GM12878 (cell line): Measurements from ENCODE around the gene DST. TPM values are rescaled to one million over a fixed set of nuclear protein-coding genes. Genes with fewer than 3 reads are reported as not detected.

Experiments used
- ATAC-seq: fragments of 200-7000 bp; cut with Tn5 transposase; 3 replicates; pipeline ENCODE4 v1.9.1; 2020; ENCODE audit warnings: mild to moderate bottlenecking, moderate library complexity
- BruUV-seq: library from RNA; stranded (reverse); fragments of 400-500 nt; replicated peaks from 2 replicates; lab custom pipeline; 2021; lab: Mats Ljungman, UMichigan
- CTCF ChIA-PET: fragments of 300-600 bp; sonication (Branson Sonifier 250); formaldehyde crosslinking; extraction: SDS; loops from one replicate; lab custom pipeline; 2021; ENCODE audit warnings: inconsistent platforms; lab: Yijun Ruan, JAX
- POLR2A ChIA-PET: fragments of 350-600 bp; formaldehyde crosslinking; extraction: SDS; loops from one replicate; lab custom pipeline; 2021; ENCODE audit warnings: inconsistent platforms; lab: Charles Lee
- RAD21 ChIA-PET: fragments of 300-600 bp; sonication (Branson Sonifier 250); formaldehyde crosslinking; loops from one replicate; lab custom pipeline; 2023; ENCODE audit warnings: antibody characterized with exemption; ENCODE audit not compliant: unreplicated experiment; lab: Charles Lee
- SMC1A ChIA-PET: fragments of 300-600 bp; sonication (Branson Sonifier 250); formaldehyde crosslinking; loops from one replicate; lab custom pipeline; 2023; ENCODE audit not compliant: unreplicated experiment, uncharacterized antibody; lab: Charles Lee
- DNase-seq: peaks from one replicate; pipeline ENCODE4 v3.0.0-alpha.2; 2011; ENCODE audit warnings: low read depth, low spot score
- FAIRE-seq: peaks from 3 replicates; lab custom pipeline; 2011; peaks lifted over from hg19 to GRCh38; lab: Jason Lieb, UNC
- H2AFZ ChIP-seq: 2 replicates; pipeline ENCODE4 v1.6.0; 2011; ENCODE audit warnings: low read depth, low read length, control low read depth; ENCODE audit not compliant: control insufficient read depth
- H3K27ac ChIP-seq: 2 replicates; pipeline ENCODE4 v1.5.1; 2011; ENCODE audit warnings: control low read depth; ENCODE audit not compliant: control insufficient read depth, insufficient read depth
- H3K27me3 ChIP-seq, 2 experiments: replicated peaks in 1 of 2; 2 replicates each; pipeline versions ENCODE4 v1.6.0 to v1.6.1; 2011; ENCODE audit warnings: low read length in 1 of 2; ENCODE audit not compliant: control insufficient read depth in 2 of 2, insufficient read depth in 2 of 2
- H3K36me3 ChIP-seq, 2 experiments: 2 replicates each; pipeline ENCODE4 v1.5.1; 2011; ENCODE audit warnings: low read length in 1 of 2; ENCODE audit not compliant: control insufficient read depth in 2 of 2, insufficient read depth in 2 of 2
- H3K4me1 ChIP-seq: 2 replicates; pipeline ENCODE4 v1.6.1; 2011; ENCODE audit warnings: mild to moderate bottlenecking, low read length, moderate library complexity, mixed read lengths; ENCODE audit not compliant: control insufficient read depth, insufficient read depth
- H3K4me2 ChIP-seq: 2 replicates; pipeline ENCODE4 v1.6.0; 2011; ENCODE audit warnings: control low read depth; ENCODE audit not compliant: control insufficient read depth, insufficient read depth
- H3K4me3 ChIP-seq: fragments of 200-600 bp; sonication (generic); 2 replicates; pipeline ENCODE4 v1.5.1; 2016
- H3K79me2 ChIP-seq: 2 replicates; pipeline ENCODE4 v1.6.0; 2011; ENCODE audit warnings: low read length; ENCODE audit not compliant: control insufficient read depth, insufficient read depth
- H3K9ac ChIP-seq: 2 replicates; pipeline ENCODE4 v1.8.0; 2011; ENCODE audit warnings: low read length, control low read depth, mixed read lengths; ENCODE audit not compliant: control insufficient read depth, insufficient read depth
- H3K9me3 ChIP-seq: replicated peaks from 3 replicates; pipeline ENCODE4 v1.5.1; 2011; ENCODE audit warnings: mild to moderate bottlenecking, low read length; ENCODE audit not compliant: control insufficient read depth, insufficient read depth
- H4K20me1 ChIP-seq: 2 replicates; pipeline ENCODE4 v1.6.0; 2011; ENCODE audit not compliant: control insufficient read depth, insufficient read depth
- ASH2L ChIP-seq: fragments of 300-600, 200-600 bp; sonication (generic); IDR thresholded peaks from 2 replicates; pipeline ENCODE4 v1.6.1; 2017; ENCODE audit warnings: low read depth, mild to moderate bottlenecking, borderline replicate concordance
- BMI1 ChIP-seq: fragments of 450-650 bp; IDR thresholded peaks from 2 replicates; pipeline ENCODE4 v1.6.1; 2016; ENCODE audit warnings: mild to moderate bottlenecking, moderate library complexity, borderline replicate concordance
- CHD2 ChIP-seq: IDR thresholded peaks from 2 replicates; pipeline ENCODE4 v1.6.1; 2011; ENCODE audit warnings: low read depth, low read length, improper control_type of control experiment, borderline replicate concordance
- CREM ChIP-seq: IDR thresholded peaks from 2 replicates; pipeline ENCODE4 v1.6.1; 2014; ENCODE audit warnings: antibody characterized with exemption, low read depth
- E2F4 ChIP-seq: IDR thresholded peaks from 2 replicates; pipeline ENCODE4 v1.6.1; 2012; ENCODE audit warnings: low read depth, low read length, improper control_type of control experiment
- EED ChIP-seq: sonication (generic); IDR thresholded peaks from 2 replicates; pipeline ENCODE4 v1.6.1; 2016; ENCODE audit warnings: antibody characterized with exemption, low read depth
- FOXM1 ChIP-seq: IDR thresholded peaks from 2 replicates; pipeline ENCODE4 v1.6.1; 2012; ENCODE audit warnings: low read depth, mild to moderate bottlenecking, inconsistent platforms, low read length, moderate library complexity
- HDAC2 ChIP-seq: fragments of 200-600 bp; sonication (generic); IDR thresholded peaks from 2 replicates; pipeline ENCODE4 v1.6.1; 2017
- HDGF ChIP-seq: fragments of 450-650 bp; IDR thresholded peaks from 2 replicates; pipeline ENCODE4 v1.6.1; 2016; ENCODE audit warnings: antibody characterized with exemption
- IKZF2 ChIP-seq, 2 experiments: fragments of 450-650 bp; IDR thresholded peaks; 2 replicates each; pipeline ENCODE4 v1.6.1; 2017; ENCODE audit warnings: mild to moderate bottlenecking in 2 of 2, moderate library complexity in 2 of 2
- MTA2 ChIP-seq: fragments of 450-650 bp; IDR thresholded peaks from 2 replicates; pipeline ENCODE4 v1.6.1; 2016; ENCODE audit warnings: low read depth, mild to moderate bottlenecking, moderate library complexity
- NR2F1 ChIP-seq: fragments of 450-650 bp; conservative IDR thresholded peaks from 2 replicates; pipeline ENCODE4 v1.6.1; 2017; ENCODE audit warnings: mild to moderate bottlenecking
- RAD21 ChIP-seq: IDR thresholded peaks from 2 replicates; pipeline ENCODE4 v1.6.1; 2011; ENCODE audit warnings: mild to moderate bottlenecking, low read depth, low read length, moderate library complexity; ENCODE audit not compliant: insufficient read depth
- RELA ChIP-seq: fragments of 450-650 bp; IDR thresholded peaks from 2 replicates; pipeline ENCODE4 v1.8.0; 2014; ENCODE audit warnings: borderline replicate concordance; ENCODE audit not compliant: partially characterized antibody
- SMAD5 ChIP-seq: IDR thresholded peaks from 2 replicates; pipeline ENCODE4 v1.6.1; 2016; ENCODE audit warnings: antibody characterized with exemption, low read depth
- SP1 ChIP-seq: IDR thresholded peaks from one replicate; pipeline ENCODE4 v1.6.1; 2011; ENCODE audit warnings: low read depth, low read length
- SREBF1 ChIP-seq: IDR thresholded peaks from 2 replicates; pipeline ENCODE4 v1.6.1; 2012; ENCODE audit warnings: mild to moderate bottlenecking, low read length
- TAF1 ChIP-seq: IDR thresholded peaks from 2 replicates; pipeline ENCODE4 v1.6.1; 2011; ENCODE audit warnings: mild to moderate bottlenecking, low read depth, low read length, borderline replicate concordance
- TCF12 ChIP-seq: IDR thresholded peaks from 2 replicates; pipeline ENCODE4 v1.6.1; 2011; ENCODE audit warnings: low read depth, mild to moderate bottlenecking, low read length
- TCF7 ChIP-seq: IDR thresholded peaks from 2 replicates; pipeline ENCODE4 v1.6.1; 2014; ENCODE audit warnings: antibody characterized with exemption, borderline replicate concordance
- USF2 ChIP-seq: IDR thresholded peaks from 2 replicates; pipeline ENCODE4 v1.6.1; 2011; ENCODE audit warnings: low read depth, low read length, improper control_type of control experiment, borderline replicate concordance
- WRNIP1 ChIP-seq: IDR thresholded peaks from 2 replicates; pipeline ENCODE4 v1.6.1; 2011; ENCODE audit warnings: low read depth, low read length, improper control_type of control experiment, borderline replicate concordance
- ZBED1 ChIP-seq: IDR thresholded peaks from 2 replicates; pipeline ENCODE4 v1.6.1; 2016; ENCODE audit warnings: borderline replicate concordance
- ZNF274 ChIP-seq: IDR thresholded peaks from one replicate; pipeline ENCODE4 v1.8.0; 2011; ENCODE audit not compliant: insufficient read length, insufficient read depth
- ZZZ3 ChIP-seq: IDR thresholded peaks from 2 replicates; pipeline ENCODE4 v1.6.1; 2011; ENCODE audit warnings: low read depth; ENCODE audit not compliant: control insufficient read depth, insufficient read length
- WGBS: methylation state at CpG from one replicate; pipeline ENCODE4 v1.1.6; 2016; ENCODE audit warnings: low lambda C conversion rate; ENCODE audit not compliant: insufficient replicate concordance, insufficient coverage; ENCODE audit errors: missing lambda C conversion rate; 5-methylcytosine and 5-hydroxymethylcytosine counted together
- in situ Hi-C: fragments of 300-500 bp; cut with MboI; formaldehyde crosslinking; loops from 9 replicates; pipeline ENCODE4 v1.14.3; 2018; ENCODE audit warnings: mixed read lengths
- intact Hi-C: fragments of 100-400 bp; cut with micrococcal nuclease; formaldehyde crosslinking; loops from one replicate; pipeline ENCODE4 v1.14.2; 2022; ENCODE audit not compliant: unreplicated experiment
- polyA plus RNA-seq, 11 experiments: library from polyadenylated mRNA; depleted of rRNA in 4 of 11; unstranded in 6 of 11; stranded (reverse) in 5 of 11; fragments of >200 nt; fragmentation: Nextera tagmentation in 4 of 11; fragmentation: Illumina TruSeq in 1 of 11; extraction: Ambion mirVana in 4 of 11; extraction: Trizol in 1 of 11; gene quantifications; 1 replicate in 1 of 11; 2 replicates in 10 of 11; pipeline versions ENCODE4 v1.2.1 to v1.2.3, GENCODE V29; 2011 to 2016; ENCODE audit warnings: inconsistent platforms in 2 of 11, missing spikeins in 2 of 11, low read depth in 1 of 11
- total RNA-seq, 4 experiments: library from RNA; depleted of rRNA in 3 of 4; stranded (reverse); fragments of >200 nt in 3 of 4; fragmentation: Illumina TruSeq in 1 of 4; extraction: Trizol in 1 of 4; gene quantifications; 2 replicates each; pipeline versions ENCODE4 v1.2.1 to v1.2.3, GENCODE V29; 2013 to 2021

The DST gene
- total and polyA plus RNA-seq, 10 of the 15 experiments (the other 5 are each of a cell fraction or from before 2014, with no cell fraction given), result 32.1 to 156 (median 75.0) TPM

GRCh38 chr6:56647172-56647762 is 4.6 kb upstream of the DST start (continued):
- TF ChIP-seq USF2 (no peak), SREBF1 (no peak), NR2F1 (no peak), WRNIP1 (no peak), CREM (no peak), ZZZ3 (no peak), ZBED1 (no peak), BMI1 (no peak), CHD2 (no peak), FOXM1 (no peak), HDAC2 (no peak)

DNA sequence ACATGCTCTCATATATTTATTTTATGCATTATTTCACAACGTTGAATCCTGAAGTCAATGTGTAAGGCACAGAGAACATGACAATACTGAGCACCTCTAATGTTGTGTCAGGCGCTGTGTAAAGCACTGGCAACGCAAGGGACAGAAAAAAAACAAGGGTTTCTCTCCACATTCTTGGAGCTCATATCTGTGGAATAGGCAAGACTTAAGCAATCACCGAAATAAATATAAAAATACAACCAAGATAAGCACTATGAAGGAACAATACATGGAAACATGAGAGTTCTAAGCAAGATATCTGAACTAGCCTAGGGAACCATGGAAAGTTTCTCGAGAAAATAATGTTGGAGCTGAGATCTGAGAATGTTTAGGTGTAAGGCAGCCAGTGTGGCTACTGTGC is 1.7 kb upstream of the DST start:
- intact Hi-C loops, result loop anchor here (5.0 kb wide), 1 partner anchor 113 kb away; no protein-coding TSS in a partner anchor
- RAD21 ChIA-PET, result interaction anchor here (1.2 kb wide), 1 partner anchor 112 kb away, joined by 3 read pairs; no protein-coding TSS in a partner anchor
- SMC1A ChIA-PET, result interaction anchor here (1.0 to 3.9 kb wide), 9 partner anchors 9 to 207 kb away, joined by 3 to 20 read pairs (median 8); no protein-coding TSS in a partner anchor
- H4K20me1 ChIP-seq, result no peaks in the 10 kb centered on the region
- no peak overlapping the region for H2AFZ ChIP-seq
- no peak for ATAC-seq
- no peaks in the 10 kb centered on the region for H3K27me3 ChIP-seq
- POLR2A ChIA-PET, result interaction anchor here (0.6 to 1.6 kb wide), 2 partner anchors 53 to 515 kb away, joined by 3 to 4 read pairs; no protein-coding TSS in a partner anchor
- no peak for TF ChIP-seq MTA2
- no peak for TF ChIP-seq HDGF
- TF ChIP-seq RAD21, result no peak
- no peak for TF ChIP-seq SP1
- TF ChIP-seq FOXM1, result no peak
- TF ChIP-seq EED, result no peak
- no peak for TF ChIP-seq TCF7
- no peak for TF ChIP-seq E2F4
- no peak for TF ChIP-seq TAF1
- TF ChIP-seq SMAD5, result no peak
- no peak for TF ChIP-seq CREM
- no peak for TF ChIP-seq ZNF274
- TF ChIP-seq IKZF2 (IDR thresholded peaks at IDR 0.05), result no peak
- no peak for TF ChIP-seq ASH2L
- TF ChIP-seq RELA, result no peak
- TF ChIP-seq TCF12, result no peak
- no peak for TF ChIP-seq NR2F1
- BruUV-seq, result no TSS peak
- H3K4me3 ChIP-seq, result no peak overlapping the region
- H3K4me1 ChIP-seq, result no peaks in the 10 kb centered on the region
- 48% methylated on average over 5 of the region's 5 CpGs for WGBS
- no peak for FAIRE-seq
- no peak overlapping the region for H3K4me2 ChIP-seq
- no peak for DNase-seq
- no peaks in the 10 kb centered on the region for H3K79me2 ChIP-seq
- CTCF ChIA-PET, result interaction anchor here (0.9 to 2.8 kb wide), 11 partner anchors 11 to 213 kb away, joined by 3 to 21 read pairs (median 4); no protein-coding TSS in a partner anchor
- H3K27ac ChIP-seq, result no peak overlapping the region
- H3K9me3 ChIP-seq, result no peaks in the 10 kb centered on the region; the same call in 2 of the 3 replicates
- in situ Hi-C loops, result loop anchor here (10.0 kb wide), 1 partner anchor 200 kb away; no protein-coding TSS in a partner anchor
- no peak overlapping the region for H3K9ac ChIP-seq
- H3K36me3 ChIP-seq, result peaks cover 4 to 30% of the 10 kb centered on the region in 2 experiments
